Pulmonary artery endothelial cell (primary cell): ENCODE measurements around the gene UMODL1. TPM values are rescaled to one million over a fixed set of nuclear protein-coding genes. Genes with fewer than 3 reads are reported as not detected.

Source experiments
- DNase-seq: peaks from one replicate; pipeline ENCODE4 v3.0.0-alpha.2; 2011; ENCODE audit warnings: low read depth, low spot score
- total RNA-seq: library from RNA; depleted of rRNA; stranded (reverse); fragments of >200 nt; gene quantifications from 2 replicates; pipeline ENCODE4 v1.2.3, GENCODE V29; 2014

The UMODL1 gene
- total RNA-seq, 1 donor from 2014 or later = not detected

DNA sequence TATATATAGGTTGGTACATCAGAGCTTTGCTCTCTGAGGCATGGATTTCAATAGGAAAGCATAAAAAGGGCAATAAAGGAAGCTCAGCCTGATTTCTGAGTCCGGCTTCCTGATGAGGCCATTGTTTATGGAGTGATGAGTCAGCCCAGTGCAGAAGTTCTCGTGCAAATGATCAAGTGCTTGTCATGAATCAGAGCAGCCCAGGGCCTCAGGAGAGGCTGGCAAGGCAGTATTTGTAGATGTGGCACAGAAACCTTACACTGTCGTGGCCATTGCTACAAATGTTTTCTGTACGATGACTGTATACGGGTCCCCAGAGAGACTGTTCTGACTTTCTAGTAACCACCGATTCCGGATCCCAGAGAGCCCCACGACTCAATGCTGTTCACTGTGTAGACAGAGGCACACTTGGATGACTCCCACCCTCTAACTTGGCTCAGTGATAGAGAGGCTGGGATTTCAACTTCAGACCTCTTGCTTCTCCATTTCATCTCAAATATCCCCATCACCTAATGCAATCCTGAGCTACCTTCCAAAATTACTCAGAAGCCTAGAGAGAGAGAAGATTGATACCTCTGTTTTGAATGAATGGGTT lies 26.8 kb downstream of the UMODL1 start:
- peak; percentile 93 for DNase-seq

DNA sequence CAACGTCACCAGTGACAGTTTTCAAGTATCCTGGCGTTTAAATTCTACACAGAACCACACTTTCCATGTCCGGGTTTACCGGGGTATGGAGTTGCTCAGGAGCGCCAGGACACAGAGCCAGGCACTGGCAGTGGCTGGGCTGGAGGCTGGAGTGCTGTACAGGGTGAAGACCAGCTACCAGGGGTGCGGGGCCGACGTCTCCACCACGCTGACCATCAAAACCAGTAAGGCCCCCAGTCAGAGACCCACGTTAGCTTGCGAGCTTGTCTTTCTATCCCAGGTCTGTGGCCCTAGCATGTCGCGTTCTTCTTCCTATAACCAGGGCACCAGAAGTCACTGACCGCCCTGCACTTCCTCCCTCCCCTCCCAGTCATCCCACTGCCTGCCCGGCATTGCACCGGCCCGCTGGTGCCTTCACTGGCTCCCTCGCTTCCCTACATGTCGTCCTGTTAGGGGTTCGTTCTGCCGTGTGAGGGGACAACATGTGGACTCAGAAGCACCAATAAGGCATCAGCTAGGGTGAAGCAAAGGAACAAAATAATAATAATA lies 27.9 kb downstream of the UMODL1 start:
- DNase-seq = no peak

DNA sequence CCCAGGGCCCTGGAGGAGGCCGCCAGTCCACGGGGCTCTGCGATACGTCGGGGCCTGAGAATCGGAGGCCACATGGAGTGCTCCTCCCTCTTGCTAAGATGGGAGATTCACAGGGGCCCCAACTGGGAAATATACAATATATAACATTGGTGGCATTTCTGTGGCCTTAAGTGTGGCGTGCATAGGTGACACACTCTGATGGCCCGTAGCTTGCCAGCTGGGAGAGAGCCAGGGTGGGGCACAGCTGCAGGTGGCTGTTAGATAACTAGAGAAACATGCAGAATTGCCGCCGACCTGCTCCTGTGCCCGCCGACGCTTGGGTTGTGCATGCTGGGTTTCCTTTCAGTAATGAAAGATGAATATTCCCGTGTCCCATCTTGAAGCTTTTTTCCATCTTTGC lies 30.1 kb downstream of the UMODL1 start:
- no peak for DNase-seq

DNA sequence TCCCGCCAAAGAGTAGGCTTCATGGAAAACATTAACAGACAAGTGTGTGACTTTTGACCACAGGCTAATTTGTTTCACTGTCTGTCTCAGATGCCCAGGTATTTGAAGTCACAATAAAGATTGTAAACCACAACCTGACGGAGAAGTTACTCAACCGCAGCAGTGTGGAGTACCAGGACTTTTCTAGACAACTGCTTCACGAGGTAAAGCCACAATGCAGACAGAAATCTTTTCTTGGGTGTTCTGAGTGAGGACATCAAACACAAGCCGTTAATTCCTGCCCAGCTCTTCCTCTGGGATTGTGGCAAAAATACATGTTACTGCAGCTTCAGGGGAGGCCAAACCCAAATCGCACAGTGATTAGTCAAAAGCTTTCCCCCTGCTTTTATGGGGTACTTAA lies 31.0 kb downstream of the UMODL1 start:
- DNase-seq = no peak

DNA sequence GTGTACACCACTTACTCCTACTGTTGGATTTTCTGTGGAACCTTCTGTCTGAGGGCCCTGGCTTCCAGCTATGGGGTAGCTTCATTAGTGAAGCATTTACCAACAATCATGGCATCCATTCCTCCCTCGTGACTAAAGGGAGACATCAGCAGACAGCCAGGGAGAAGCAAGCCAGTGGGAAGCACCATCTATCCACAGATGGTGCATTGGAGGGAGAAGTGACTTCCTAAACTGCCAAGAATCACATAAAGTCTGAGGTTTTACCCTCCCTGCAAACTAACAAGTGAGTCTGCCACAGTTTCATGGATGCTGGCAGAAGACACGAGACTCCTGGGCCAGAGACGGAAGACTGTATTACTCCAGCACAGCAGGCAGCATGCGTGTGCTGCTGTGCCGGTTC lies 31.4 kb downstream of the UMODL1 start:
- DNase-seq = no peak

DNA sequence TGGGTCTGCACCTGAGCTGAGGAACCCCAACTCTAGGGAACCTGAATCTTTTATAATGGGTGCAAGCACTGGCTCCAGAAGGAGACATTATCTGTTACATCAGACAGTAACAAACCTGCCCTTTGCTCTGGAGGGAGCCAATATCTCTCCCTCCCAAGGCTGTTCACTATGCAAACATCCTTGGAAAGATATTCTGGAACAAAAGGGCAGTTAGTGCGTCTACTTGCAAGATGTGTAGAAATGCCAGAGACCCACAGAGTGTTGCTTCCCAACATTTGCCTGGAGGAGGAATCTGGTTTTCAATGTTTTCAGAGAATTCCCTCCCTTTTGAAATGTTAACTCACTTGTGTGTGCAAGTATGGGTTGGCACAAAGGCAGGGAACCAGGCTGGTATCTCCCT lies 31.9 kb downstream of the UMODL1 start:
- DNase-seq = no peak

DNA sequence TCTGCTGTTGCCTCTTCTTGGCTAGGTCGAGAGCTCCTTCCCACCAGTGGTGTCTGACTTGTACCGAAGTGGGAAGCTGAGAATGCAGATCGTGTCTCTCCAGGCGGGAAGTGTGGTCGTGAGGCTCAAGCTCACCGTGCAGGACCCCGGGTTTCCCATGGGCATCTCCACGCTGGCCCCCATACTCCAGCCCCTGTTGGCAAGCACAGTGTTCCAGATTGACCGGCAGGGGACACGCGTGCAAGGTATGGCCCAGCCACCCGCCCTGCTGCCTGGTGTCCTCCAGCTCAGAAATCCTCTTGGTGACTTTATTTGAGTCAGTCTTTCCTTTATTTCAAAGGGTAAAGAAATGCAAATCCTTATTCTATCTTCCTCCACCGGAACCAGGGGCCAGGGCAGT lies 32.7 kb downstream of the UMODL1 start:
- DNase-seq = no peak

DNA sequence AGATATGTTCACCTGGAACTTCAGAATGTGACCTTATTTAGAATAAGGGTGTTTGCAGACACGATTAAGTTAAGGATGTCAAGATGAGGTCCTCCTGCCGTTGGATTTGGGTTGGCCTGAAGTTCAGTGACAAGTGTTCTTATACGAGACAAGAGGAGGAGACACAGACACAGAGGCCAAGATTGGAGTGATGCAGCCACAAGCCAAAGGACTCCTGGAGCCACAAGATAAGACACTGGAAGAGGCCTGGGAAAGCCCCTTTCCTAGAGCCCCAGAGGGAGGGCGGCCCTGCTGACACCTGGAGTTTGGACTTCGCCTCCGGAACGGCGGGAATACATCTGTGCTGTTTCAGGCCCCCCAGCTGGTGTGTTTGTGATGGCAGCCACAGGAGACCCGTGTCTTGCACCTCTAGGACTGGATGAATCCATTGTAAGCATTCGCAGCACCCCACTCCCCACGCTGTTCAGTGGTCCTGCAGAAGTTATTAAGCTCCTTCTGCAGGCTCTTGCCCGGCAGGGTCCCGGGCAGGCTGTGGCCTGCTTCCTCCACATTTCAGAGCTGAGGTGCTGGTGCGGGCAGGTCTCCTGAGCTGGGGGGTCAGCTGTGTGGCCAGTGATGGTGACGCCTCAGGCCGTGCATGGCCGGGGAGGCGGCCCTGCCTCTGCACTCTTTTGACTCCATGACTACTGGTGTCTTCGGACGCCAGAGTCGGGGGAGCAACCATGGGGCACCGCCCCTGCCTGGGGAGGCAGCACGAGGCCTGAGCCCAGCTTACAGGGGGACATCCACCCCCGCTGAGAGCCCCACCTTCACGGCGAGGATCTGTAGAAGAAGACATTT lies 34.6 kb downstream of the UMODL1 start:
- DNase-seq = no peak

DNA sequence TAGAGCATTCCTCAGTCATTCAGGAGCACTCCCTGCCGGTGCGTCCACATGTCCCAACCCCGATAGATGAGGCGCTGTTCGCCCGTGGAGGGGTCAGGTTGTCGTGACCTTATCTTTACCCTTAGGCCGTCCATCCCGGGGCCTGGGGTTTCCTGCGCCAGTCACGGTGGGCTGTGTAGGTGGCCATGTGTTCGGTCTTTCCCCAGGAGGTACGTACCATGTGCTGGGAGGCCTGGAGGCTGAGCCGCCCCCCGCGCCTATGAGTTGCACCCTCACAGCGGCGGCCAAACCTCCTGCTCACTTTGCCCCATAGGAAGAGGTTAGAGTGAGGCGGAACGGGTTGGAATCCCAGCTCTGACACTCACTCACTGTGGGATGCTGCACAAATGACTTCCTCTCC lies 35.3 kb downstream of the UMODL1 start:
- DNase-seq = no peak

DNA sequence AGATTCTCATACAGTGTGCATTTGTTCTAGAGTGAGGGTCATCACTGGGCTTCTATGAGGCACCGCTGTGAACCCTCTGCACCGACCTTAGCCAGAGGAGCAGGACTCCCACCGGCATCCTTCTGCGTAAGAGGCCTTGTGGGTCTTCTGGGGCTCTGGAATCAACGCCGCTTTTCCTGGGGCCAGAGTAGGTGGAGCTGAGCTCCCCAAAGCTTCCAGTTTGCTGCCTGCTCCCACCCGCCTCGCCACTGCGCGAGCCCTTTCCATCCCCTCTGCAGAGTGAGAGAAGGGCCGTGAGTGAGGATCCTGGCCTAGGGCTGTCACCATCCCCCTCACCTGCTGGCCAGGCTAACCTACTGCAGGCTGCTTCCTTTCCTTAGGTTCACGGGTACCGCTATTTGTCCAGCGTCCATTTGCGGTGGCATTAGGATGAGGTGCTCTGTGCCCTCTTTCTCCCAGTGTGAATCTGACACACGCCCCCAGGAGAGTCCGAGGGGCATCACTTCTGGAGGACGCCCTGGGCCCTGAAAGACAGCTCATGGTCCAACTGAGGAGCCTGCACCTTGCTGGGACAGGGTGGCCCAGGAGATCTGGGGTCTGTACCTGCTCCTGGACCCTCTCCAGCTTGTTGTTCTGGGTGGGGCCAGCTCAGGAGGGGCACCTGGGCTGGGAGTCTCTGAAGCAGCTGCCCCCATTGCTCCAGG lies 36.2 kb downstream of the UMODL1 start:
- DNase-seq = no peak

DNA sequence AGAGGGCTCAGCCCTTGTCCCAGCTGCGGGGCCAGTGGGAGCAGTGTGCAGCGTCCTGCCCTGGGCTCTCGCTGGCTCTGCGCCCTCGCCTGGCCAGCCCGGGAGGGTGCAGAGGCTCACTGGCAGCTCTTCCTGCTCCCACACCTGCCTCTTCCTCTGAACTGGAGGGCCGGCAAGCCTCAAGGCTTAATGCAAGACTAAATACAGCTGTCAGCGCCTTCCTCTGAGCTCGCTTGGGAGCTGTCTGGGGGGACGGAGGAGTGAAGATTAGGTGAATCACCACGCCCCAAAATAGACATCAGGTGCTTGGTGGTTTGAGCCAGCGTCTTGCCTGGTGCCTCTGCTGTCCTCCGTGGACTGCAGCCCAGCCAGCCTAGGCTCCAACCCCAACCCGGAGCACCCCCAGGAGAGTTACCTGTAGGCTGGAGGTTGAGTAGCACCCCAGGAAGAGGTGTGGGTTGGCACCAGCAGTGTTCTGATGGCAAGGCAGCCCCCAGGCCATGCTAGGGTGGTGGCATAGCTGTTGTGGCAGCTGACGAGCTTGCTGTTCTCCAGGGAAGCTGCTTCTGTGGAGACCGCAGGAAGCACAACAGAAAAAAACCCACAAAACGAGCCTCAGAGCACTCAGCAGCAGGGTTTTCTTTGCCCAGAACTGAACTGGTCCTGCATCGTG lies 36.9 kb downstream of the UMODL1 start:
- no peak for DNase-seq

DNA sequence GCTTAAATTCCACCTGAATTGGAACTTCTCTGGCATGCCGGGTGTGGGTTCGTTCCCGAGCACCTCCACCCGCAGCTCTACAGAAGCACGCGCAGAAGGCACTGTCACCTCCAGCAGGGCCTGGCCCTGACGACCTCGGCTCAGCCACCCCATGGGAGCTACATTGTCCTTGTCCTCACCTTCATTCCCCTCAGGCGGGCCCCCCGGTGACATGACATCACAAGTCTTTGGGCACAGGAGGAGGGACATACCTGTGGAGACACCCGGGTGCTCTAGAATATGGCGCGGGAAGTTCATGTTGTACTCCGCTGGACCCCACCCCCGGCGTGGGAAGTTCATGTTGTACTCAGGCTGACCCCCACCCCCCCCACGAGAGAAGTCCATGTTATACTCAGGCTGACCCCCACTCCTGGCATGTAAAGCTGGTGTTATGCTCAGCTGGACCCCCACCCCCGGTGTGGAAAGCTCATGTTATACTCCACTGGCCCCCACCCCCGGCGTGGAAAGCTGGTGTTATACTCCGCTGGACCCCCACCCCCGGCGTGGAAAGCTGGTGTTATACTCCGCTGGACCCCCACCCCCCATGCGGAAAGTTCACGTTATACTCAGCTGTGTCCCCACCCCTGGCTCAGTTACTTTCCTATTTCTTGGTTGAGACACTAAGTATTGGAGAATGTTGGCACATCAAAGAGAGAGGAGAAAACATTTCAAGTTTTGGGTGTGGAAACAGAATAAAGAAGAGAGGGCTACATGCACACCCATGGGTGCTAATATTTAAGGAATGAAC lies 37.6 kb downstream of the UMODL1 start:
- no peak for DNase-seq

DNA sequence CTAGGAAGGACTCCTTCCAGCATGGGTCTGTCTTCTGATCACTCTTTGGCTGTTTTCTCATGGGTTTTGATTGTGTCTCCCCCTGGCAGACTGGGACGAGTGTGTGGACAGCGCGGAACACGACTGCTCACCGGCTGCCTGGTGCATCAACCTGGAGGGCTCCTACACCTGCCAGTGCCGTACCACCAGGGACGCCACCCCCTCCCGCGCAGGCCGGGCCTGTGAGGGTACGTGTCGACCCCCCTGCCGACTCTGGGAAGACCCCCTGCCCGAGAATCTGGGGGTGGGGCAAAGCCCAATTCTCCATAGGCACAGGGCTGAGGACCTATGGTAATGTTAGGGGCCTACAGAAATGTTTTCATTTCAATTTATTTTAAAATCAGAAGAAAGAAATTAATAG lies 38.4 kb downstream of the UMODL1 start:
- no peak for DNase-seq

DNA sequence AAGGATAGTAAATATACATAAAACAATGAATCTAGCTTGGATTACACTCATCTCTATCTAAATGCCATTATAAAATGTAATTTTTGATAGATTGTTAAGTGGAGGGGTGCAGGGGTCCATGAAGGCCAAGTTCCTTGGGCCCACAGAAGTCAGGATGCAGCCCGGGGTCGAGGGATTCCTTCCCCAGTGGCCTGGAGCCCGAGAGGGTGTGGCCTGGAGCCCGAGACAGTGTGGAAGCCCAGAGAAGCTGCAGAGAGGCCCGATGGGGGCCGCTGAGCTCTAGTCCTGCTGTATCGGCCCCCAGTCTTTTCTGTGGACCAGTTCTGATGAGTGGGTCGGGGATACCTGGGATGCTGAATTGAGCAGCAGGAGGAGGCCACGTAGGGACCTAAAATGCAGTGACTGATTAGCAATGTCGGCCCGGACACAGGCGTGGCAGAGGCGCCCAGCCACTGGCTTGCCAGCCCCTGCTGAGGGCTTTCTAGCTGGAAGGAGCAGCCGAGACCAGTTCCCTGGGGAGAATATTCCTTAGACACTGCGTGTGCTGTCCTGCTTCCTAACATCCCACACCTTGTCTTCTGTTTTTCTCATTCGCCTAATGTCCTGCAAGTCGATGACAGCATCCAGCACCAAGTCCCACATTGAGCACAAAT lies 38.9 kb downstream of the UMODL1 start:
- no peak for DNase-seq

DNA sequence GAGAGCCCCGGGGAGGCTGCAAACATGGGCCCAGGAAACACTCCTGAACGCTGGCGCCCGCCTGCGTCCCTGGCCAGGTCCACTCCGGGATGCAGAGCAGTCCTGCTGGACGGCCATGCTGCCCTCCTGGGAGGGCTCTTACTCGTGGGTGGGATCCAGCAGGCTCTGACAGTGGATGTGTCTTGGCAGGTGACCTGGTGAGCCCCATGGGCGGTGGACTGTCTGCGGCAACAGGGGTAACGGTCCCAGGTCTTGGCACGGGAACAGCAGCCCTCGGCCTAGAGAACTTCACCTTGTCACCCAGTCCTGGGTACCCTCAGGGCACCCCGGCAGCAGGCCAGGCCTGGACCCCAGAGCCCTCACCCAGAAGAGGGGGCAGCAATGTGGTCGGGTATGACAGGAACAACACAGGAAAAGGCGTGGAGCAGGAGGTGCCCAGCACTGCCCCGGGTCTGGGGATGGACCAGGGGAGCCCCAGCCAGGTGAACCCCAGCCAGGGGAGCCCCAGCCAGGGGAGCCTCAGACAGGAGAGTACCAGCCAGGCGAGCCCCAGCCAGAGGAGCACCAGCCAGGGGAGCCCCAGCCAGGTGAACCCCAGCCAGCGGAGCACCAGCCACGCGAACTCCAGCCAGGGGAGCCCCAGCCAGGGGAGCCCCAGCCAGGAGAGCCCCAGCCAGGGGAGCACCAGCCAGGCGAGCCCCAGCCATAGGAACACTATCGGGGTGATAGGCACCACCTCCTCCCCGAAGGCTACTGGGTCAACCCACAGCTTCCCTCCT lies 39.8 kb downstream of the UMODL1 start:
- DNase-seq = no peak

DNA sequence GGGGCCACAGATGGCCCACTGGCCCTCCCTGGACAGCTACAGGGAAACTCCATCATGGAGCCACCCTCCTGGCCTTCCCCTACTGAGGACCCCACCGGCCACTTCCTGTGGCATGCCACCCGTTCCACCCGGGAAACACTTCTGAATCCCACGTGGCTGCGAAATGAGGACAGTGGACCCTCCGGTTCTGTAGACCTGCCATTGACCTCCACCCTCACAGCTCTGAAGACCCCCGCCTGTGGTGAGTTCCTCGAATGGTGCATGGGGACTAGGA lies 40.3 kb downstream of the UMODL1 start:
- no peak for DNase-seq

DNA sequence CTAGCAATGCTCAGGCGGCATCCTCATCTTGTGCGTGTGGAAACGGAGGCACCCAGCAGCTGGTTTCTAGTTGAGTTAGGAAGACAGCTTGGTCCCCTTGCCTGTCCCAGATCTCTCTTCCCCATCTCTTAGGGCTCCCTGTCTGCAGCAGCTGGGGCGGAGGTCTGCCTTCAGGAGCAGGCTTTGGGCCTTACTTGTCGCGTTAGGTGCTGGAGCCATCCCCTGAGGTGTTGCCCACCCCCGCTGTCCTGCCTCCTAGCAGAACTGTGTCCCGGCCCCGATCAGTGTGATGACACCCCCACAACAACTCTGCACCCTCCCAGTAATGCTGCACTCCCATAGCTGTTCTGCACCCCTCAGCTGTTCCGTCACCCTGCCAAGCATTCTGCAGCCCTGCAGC lies 40.7 kb downstream of the UMODL1 start:
- DNase-seq = no peak

DNA sequence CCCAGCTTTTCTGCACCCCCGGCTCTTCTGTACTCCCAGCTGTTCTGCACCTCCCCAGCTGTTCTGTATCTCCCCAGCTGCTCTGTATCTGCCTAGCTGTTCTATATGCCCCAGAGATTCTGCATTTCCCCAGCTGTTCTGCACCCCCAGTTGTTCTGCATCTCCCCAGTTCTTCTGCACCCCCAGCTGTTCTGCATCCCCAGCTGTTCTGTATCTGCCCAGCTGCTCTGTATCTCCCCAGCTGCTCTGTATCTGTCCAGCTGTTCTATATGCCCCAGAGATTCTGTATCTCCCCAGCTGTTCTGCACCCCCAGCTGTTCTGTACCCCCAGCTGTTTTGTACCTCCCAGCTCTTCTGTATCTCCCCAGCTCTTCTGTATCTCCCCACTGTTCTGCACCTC lies 41.1 kb downstream of the UMODL1 start:
- DNase-seq = no peak

DNA sequence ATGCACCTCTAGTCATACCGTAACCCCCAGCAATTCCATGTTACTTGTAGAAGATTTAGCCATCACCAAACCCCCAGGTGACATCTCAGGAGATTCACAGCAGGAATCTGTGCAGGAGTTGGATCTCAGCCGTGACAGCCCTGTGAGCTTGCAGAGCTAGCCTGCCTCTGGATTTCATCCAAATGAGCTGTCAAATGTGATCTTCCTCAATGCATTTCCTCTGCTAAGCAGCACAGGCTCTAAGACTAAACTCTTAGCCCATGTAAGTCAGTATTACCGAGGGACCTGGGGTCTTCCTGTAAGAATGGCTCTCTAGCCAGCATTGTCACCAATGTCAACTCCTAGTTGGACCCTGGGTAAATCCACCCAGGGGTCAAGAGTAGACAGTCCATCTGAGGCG lies 41.7 kb downstream of the UMODL1 start:
- DNase-seq = no peak

DNA sequence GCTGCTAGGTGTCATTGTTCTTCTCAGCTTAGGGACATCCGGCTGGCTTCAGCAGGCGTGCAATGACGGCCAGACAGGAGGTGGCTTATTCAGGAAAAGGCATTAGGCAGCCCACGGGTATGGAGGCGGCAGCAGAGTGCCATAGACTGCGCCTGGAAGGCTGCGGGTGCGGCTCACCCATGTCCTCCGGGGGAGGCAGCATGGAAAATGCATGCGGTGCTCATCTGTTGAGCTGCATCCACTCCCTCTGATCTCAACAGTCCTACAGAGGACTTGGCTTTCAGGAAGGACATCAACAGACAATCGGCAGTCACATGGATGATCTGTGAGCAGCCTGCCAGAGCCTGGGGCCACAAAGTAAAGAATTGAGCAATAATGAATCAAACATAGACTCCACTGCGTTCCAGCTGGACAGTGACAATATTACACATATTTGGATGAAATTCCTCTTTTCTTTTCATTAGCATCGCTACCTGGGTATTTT lies 42.9 kb downstream of the UMODL1 start:
- no peak for DNase-seq
